HepG2 (cell line): ENCODE results near the gene APEX1. TPM values are rescaled to one million over a fixed set of nuclear protein-coding genes. Genes with fewer than 3 reads are reported as not detected.

Experiments used
- ATAC-seq: fragments of 200-7000 bp; cut with Tn5 transposase; 3 replicates; pipeline ENCODE4 v1.9.1; 2020; ENCODE audit warnings: mild to moderate bottlenecking, moderate library complexity
- BruUV-seq: library from RNA; stranded (reverse); fragments of 400-500 nt; replicated peaks from 2 replicates; lab custom pipeline; 2021; lab: Mats Ljungman, UMichigan
- CTCF ChIA-PET: fragments of 300-600 bp; formaldehyde crosslinking; extraction: SDS; loops from one replicate; lab custom pipeline; 2021; ENCODE audit warnings: low total read pairs, inconsistent platforms, low intra/inter-chr PET ratio; lab: Yijun Ruan, JAX
- POLR2A ChIA-PET: fragments of 350-600 bp; sonication (Branson Sonifier 250); formaldehyde crosslinking; loops from one replicate; lab custom pipeline; 2020; ENCODE audit warnings: antibody characterized with exemption, inconsistent platforms; lab: Yijun Ruan, JAX
- DNase-seq: peaks from one replicate; pipeline ENCODE4 v3.0.0-alpha.2; 2015; ENCODE audit warnings: low spot score
- FAIRE-seq: peaks from 3 replicates; lab custom pipeline; 2011; peaks lifted over from hg19 to GRCh38; lab: Jason Lieb, UNC
- H2AFZ ChIP-seq: one replicate; pipeline ENCODE4 v1.6.1; 2011; ENCODE audit warnings: low read length, inconsistent platforms
- H3K27ac ChIP-seq: fragments of 300-600 bp; 3 replicates; pipeline ENCODE4 v1.8.0; 2011; ENCODE audit warnings: mixed run types, mild to moderate bottlenecking, mixed read lengths, low read length, inconsistent platforms; ENCODE audit not compliant: insufficient read depth; ENCODE audit errors: extremely low read length
- H3K27me3 ChIP-seq, 2 experiments: fragments of 200-600 bp in 1 of 2; 2 replicates in 1 of 2; 3 replicates in 1 of 2; pipeline versions ENCODE4 v1.6.0 to v1.8.0; 2011; ENCODE audit warnings: low read length in 2 of 2, mild to moderate bottlenecking in 2 of 2, moderate library complexity in 2 of 2, inconsistent platforms in 1 of 2; ENCODE audit not compliant: insufficient read depth in 2 of 2, control insufficient read depth in 1 of 2
- H3K36me3 ChIP-seq, 2 experiments: fragments of 200-600 bp in 1 of 2; replicated peaks in 1 of 2; 2 replicates in 1 of 2; 3 replicates in 1 of 2; pipeline versions ENCODE4 v1.5.1 to v1.8.0; 2011; ENCODE audit warnings: low read length in 2 of 2, inconsistent platforms in 1 of 2; ENCODE audit not compliant: insufficient read depth in 2 of 2, control insufficient read depth in 1 of 2
- H3K4me1 ChIP-seq: 2 replicates; pipeline ENCODE4 v1.5.1; 2012; ENCODE audit warnings: low read length, inconsistent platforms; ENCODE audit not compliant: insufficient read depth
- H3K4me2 ChIP-seq: 2 replicates; pipeline ENCODE4 v1.6.0; 2011; ENCODE audit warnings: low read depth, low read length, inconsistent platforms
- H3K4me3 ChIP-seq, 3 experiments: fragments of 200-600 bp in 1 of 3; sonication (generic), shearing (Covaris generic) in 1 of 3; replicated peaks in 1 of 3; 2 replicates each; pipeline ENCODE4 v1.5.1; 2011 to 2016; ENCODE audit warnings: low read length in 3 of 3, inconsistent platforms in 2 of 3, low read depth in 2 of 3, mild to moderate bottlenecking in 2 of 3, control low read depth in 1 of 3, mixed read lengths in 1 of 3; ENCODE audit not compliant: insufficient read depth in 1 of 3
- H3K79me2 ChIP-seq: one replicate; pipeline ENCODE4 v1.6.1; 2011; ENCODE audit warnings: low read length, inconsistent platforms; ENCODE audit not compliant: insufficient read depth
- H3K9ac ChIP-seq: 2 replicates; pipeline ENCODE4 v1.6.0; 2011; ENCODE audit warnings: mild to moderate bottlenecking, low read depth, low read length, inconsistent platforms; ENCODE audit not compliant: insufficient read depth
- H3K9me3 ChIP-seq: 2 replicates; pipeline ENCODE4 v1.5.1; 2012; ENCODE audit warnings: mild to moderate bottlenecking, low read length
- H4K20me1 ChIP-seq: 2 replicates; pipeline ENCODE4 v1.6.0; 2011; ENCODE audit warnings: inconsistent platforms, mild to moderate bottlenecking, low read length, moderate library complexity; ENCODE audit not compliant: insufficient read depth
- ARNT ChIP-seq: fragments of 450-650 bp; IDR thresholded peaks from 2 replicates; pipeline ENCODE4 v1.6.1; 2017
- FOXJ3 ChIP-seq: sonication (generic); formaldehyde crosslinking; IDR thresholded peaks from 2 replicates; pipeline ENCODE4 v1.4.0; 2020; ENCODE audit warnings: missing genetic modification reagents, mild to moderate bottlenecking, borderline replicate concordance
- IRX3 ChIP-seq: sonication (generic); formaldehyde crosslinking; IDR thresholded peaks from 2 replicates; pipeline ENCODE4 v1.8.1; 2023; ENCODE audit warnings: mild to moderate bottlenecking, low read depth, missing genetic modification reagents, borderline replicate concordance
- MLLT10 ChIP-seq: sonication (generic); formaldehyde crosslinking; IDR thresholded peaks from 2 replicates; pipeline ENCODE4 v1.4.0; 2020; ENCODE audit warnings: missing genetic modification reagents
- NCOA5 ChIP-seq: sonication (generic); formaldehyde crosslinking; IDR thresholded peaks from 2 replicates; pipeline ENCODE4 v1.4.0; 2020; ENCODE audit warnings: missing genetic modification reagents
- NR1H2 ChIP-seq: sonication (generic); formaldehyde crosslinking; IDR thresholded peaks from 2 replicates; pipeline ENCODE4 v1.8.1; 2022; ENCODE audit warnings: low read depth, missing genetic modification reagents, borderline replicate concordance
- RORA ChIP-seq: sonication (generic); formaldehyde crosslinking; IDR thresholded peaks from 2 replicates; pipeline ENCODE4 v1.5.0; 2020; ENCODE audit warnings: mild to moderate bottlenecking, missing genetic modification reagents, moderate library complexity
- ZNF121 ChIP-seq: sonication (generic); formaldehyde crosslinking; IDR thresholded peaks from 2 replicates; pipeline ENCODE4 v1.5.0; 2020; ENCODE audit warnings: mild to moderate bottlenecking, missing genetic modification reagents
- ZNF205 ChIP-seq: IDR thresholded peaks from 2 replicates; pipeline ENCODE4 v1.6.1; 2018; ENCODE audit warnings: missing biosample characterization, missing genetic modification reagents
- ZNF326 ChIP-seq: sonication (generic); formaldehyde crosslinking; IDR thresholded peaks from 2 replicates; pipeline ENCODE4 v1.4.0; 2020; ENCODE audit warnings: missing genetic modification reagents, borderline replicate concordance
- ZNF343 ChIP-seq: sonication (generic); formaldehyde crosslinking; IDR thresholded peaks from 2 replicates; pipeline ENCODE4 v1.4.0; 2020; ENCODE audit warnings: mild to moderate bottlenecking, missing genetic modification reagents
- ZNF430 ChIP-seq: sonication (generic); formaldehyde crosslinking; IDR thresholded peaks from 2 replicates; pipeline ENCODE4 v1.9.0; 2021; ENCODE audit warnings: mild to moderate bottlenecking, missing genetic modification reagents
- ZNF546 ChIP-seq: sonication (generic); formaldehyde crosslinking; conservative IDR thresholded peaks from 2 replicates; pipeline ENCODE4 v1.8.1; 2023; ENCODE audit warnings: mild to moderate bottlenecking, missing genetic modification reagents
- ZNF619 ChIP-seq: sonication (generic); formaldehyde crosslinking; IDR thresholded peaks from 2 replicates; pipeline ENCODE4 v1.4.0; 2020; ENCODE audit warnings: mild to moderate bottlenecking, missing genetic modification reagents
- ZNF678 ChIP-seq: sonication (generic); formaldehyde crosslinking; IDR thresholded peaks from 2 replicates; pipeline ENCODE4 v1.4.0; 2020; ENCODE audit warnings: mild to moderate bottlenecking, missing genetic modification reagents
- ZSCAN31 ChIP-seq: sonication (generic); formaldehyde crosslinking; IDR thresholded peaks from 2 replicates; pipeline ENCODE4 v1.5.0; 2020; ENCODE audit warnings: low read depth, mild to moderate bottlenecking, missing genetic modification reagents
- WGBS: methylation state at CpG from one replicate; pipeline ENCODE4 v1.1.6; 2017; ENCODE audit warnings: low lambda C conversion rate; 5-methylcytosine and 5-hydroxymethylcytosine counted together
- in situ Hi-C: cut with HindIII; loops from 2 replicates; pipeline ENCODE4 v1.10.0; 2017; ENCODE audit warnings: low pct_unique_long_range_greater_than_20kb; ENCODE audit not compliant: extremely low pct_ligation_motif_present
- intact Hi-C: fragments of 100-400 bp; cut with micrococcal nuclease; formaldehyde crosslinking; loops from one replicate; pipeline ENCODE4 v1.10.0; 2022; ENCODE audit not compliant: unreplicated experiment
- polyA plus RNA-seq, 8 experiments: library from polyadenylated mRNA; depleted of rRNA in 3 of 8; stranded (reverse) in 7 of 8; unstranded in 1 of 8; fragments of >200 nt; fragmentation: Illumina TruSeq in 4 of 8; extraction: Trizol in 4 of 8; gene quantifications; 2 replicates each; pipeline versions ENCODE4 v1.2.1 to v1.2.3, GENCODE V29; 2011 to 2016; ENCODE audit warnings: low read depth in 4 of 8, missing spikeins in 1 of 8, mixed read lengths in 1 of 8; ENCODE audit not compliant: insufficient read depth in 1 of 8
- total RNA-seq, 5 experiments: library from RNA; depleted of rRNA; stranded (reverse); fragments of >200 nt; fragmentation: Illumina TruSeq; extraction: Trizol; gene quantifications; 2 replicates each; pipeline ENCODE4 v1.2.3, GENCODE V29; 2016; ENCODE audit warnings: low read depth in 1 of 5
- TF ChIP-seq, protein P1 (sequence below): sonication (generic); formaldehyde crosslinking; IDR thresholded peaks from 2 replicates; pipeline ENCODE4 v1.5.0; 2020; ENCODE audit warnings: mild to moderate bottlenecking, missing genetic modification reagents
- TF ChIP-seq, protein P2 (sequence below): sonication (generic); formaldehyde crosslinking; conservative IDR thresholded peaks from 2 replicates; pipeline ENCODE4 v1.4.0; 2020; ENCODE audit warnings: missing genetic modification reagents

APEX1 gene
- total and polyA plus RNA-seq, 2 of the 13 experiments (the other 11 are each of a cell fraction or from before 2014, with no cell fraction given), result 171 to 405 TPM

DNA sequence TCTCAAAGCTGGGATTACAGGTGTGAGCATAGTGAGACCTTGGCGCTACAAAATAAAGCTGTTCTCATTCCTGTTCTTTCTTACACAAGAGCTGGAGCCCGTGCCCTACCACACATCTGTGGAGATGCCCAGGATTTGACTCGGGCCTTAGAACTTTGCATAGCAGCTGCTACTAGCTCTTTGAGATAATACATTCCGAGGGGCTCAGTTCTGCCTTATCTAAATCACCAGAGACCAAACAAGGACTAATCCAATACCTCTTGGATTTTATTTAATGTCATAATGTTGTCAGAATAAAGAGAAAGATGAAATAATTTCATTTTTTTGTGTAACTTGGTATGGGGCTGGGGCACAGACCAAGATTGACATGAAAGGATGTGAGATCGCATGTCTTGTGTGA, 21.8 kb downstream of the APEX1 start:
- 97% methylated on average over 5 of the region's 5 CpGs for WGBS
- no TSS peak for BruUV-seq
- H3K27me3 ChIP-seq, result no peaks in the 10 kb centered on the region
- H3K36me3 ChIP-seq, result peaks cover 19 to 45% of the 10 kb centered on the region in 2 experiments
- no peaks in the 10 kb centered on the region for H3K79me2 ChIP-seq
- FAIRE-seq (no peak), DNase-seq (no peak), ATAC-seq (no peak)
- POLR2A ChIA-PET, result interaction anchor here (0.8 kb wide), 1 partner anchor 15 kb away, joined by 3 read pairs; the partner anchor contains the start of gene PIP4P1
- intact Hi-C loops, result no loop called here
- no peaks in the 10 kb centered on the region for H4K20me1 ChIP-seq
- peaks cover 16% of the 10 kb centered on the region for H3K4me1 ChIP-seq
- in situ Hi-C loops, result no loop called here
- H3K4me3 ChIP-seq, result no peak overlapping the region
- no peak overlapping the region for H2AFZ ChIP-seq
- CTCF ChIA-PET, result no interaction called here
- no peak overlapping the region for H3K27ac ChIP-seq
- no peak overlapping the region for H3K9ac ChIP-seq
- no peak overlapping the region for H3K4me2 ChIP-seq
- H3K9me3 ChIP-seq, result no peaks in the 10 kb centered on the region
- TF ChIP-seq, protein P1, sequence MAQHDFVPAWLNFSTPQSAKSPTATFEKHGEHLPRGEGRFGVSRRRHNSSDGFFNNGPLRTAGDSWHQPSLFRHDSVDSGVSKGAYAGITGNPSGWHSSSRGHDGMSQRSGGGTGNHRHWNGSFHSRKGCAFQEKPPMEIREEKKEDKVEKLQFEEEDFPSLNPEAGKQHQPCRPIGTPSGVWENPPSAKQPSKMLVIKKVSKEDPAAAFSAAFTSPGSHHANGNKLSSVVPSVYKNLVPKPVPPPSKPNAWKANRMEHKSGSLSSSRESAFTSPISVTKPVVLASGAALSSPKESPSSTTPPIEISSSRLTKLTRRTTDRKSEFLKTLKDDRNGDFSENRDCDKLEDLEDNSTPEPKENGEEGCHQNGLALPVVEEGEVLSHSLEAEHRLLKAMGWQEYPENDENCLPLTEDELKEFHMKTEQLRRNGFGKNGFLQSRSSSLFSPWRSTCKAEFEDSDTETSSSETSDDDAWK (CRISPR knock-in tag), result no peak
- TF ChIP-seq ZSCAN31 (CRISPR knock-in tag) (no peak), FOXJ3 (CRISPR knock-in tag) (no peak), ZNF430 (no peak), ZNF546 (CRISPR knock-in tag) (no peak), ZNF619 (CRISPR knock-in tag) (no peak), RORA (CRISPR knock-in tag) (no peak), MLLT10 (no peak), ZNF121 (CRISPR knock-in tag) (no peak), NCOA5 (CRISPR knock-in tag) (no peak), ARNT (no peak), ZNF326 (no peak), IRX3 (CRISPR knock-in tag) (no peak), ZNF343 (CRISPR knock-in tag) (no peak), ZNF205 (CRISPR knock-in tag) (no peak), NR1H2 (CRISPR knock-in tag) (no peak), ZNF678 (CRISPR knock-in tag) (no peak)
- TF ChIP-seq, protein P2, sequence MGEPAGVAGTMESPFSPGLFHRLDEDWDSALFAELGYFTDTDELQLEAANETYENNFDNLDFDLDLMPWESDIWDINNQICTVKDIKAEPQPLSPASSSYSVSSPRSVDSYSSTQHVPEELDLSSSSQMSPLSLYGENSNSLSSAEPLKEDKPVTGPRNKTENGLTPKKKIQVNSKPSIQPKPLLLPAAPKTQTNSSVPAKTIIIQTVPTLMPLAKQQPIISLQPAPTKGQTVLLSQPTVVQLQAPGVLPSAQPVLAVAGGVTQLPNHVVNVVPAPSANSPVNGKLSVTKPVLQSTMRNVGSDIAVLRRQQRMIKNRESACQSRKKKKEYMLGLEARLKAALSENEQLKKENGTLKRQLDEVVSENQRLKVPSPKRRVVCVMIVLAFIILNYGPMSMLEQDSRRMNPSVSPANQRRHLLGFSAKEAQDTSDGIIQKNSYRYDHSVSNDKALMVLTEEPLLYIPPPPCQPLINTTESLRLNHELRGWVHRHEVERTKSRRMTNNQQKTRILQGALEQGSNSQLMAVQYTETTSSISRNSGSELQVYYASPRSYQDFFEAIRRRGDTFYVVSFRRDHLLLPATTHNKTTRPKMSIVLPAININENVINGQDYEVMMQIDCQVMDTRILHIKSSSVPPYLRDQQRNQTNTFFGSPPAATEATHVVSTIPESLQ, result no peak
